ENCODE measurements around the gene VDR.

GRCh38 chr12:47828008-47828975, 76.5 kb downstream of the VDR start:
- TF ChIP-seq POLR2A (IDR thresholded peaks at IDR 0.05) = no peak
- TF ChIP-seq, protein P1, sequence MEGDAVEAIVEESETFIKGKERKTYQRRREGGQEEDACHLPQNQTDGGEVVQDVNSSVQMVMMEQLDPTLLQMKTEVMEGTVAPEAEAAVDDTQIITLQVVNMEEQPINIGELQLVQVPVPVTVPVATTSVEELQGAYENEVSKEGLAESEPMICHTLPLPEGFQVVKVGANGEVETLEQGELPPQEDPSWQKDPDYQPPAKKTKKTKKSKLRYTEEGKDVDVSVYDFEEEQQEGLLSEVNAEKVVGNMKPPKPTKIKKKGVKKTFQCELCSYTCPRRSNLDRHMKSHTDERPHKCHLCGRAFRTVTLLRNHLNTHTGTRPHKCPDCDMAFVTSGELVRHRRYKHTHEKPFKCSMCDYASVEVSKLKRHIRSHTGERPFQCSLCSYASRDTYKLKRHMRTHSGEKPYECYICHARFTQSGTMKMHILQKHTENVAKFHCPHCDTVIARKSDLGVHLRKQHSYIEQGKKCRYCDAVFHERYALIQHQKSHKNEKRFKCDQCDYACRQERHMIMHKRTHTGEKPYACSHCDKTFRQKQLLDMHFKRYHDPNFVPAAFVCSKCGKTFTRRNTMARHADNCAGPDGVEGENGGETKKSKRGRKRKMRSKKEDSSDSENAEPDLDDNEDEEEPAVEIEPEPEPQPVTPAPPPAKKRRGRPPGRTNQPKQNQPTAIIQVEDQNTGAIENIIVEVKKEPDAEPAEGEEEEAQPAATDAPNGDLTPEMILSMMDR (IDR thresholded peaks at IDR 0.05) = no peak
- TF ChIP-seq POLR2AphosphoS5 (IDR thresholded peaks at IDR 0.05) = no peak
